Keratinocyte (primary cell): ENCODE measurements around the gene MIOX. TPM values are rescaled to one million over a fixed set of nuclear protein-coding genes. Genes with fewer than 3 reads are reported as not detected.

ENCODE experiments used
- DNase-seq: peaks from one replicate; pipeline ENCODE4 v3.0.0-alpha.2; 2011; ENCODE audit warnings: low read depth, missing footprints, low spot score
- FAIRE-seq: peaks from 2 replicates; lab custom pipeline; 2011; peaks lifted over from hg19 to GRCh38; lab: Jason Lieb, UNC
- H2AFZ ChIP-seq: 2 replicates; pipeline ENCODE4 v1.6.0; 2012; ENCODE audit warnings: low read length, control low read depth, inconsistent platforms; ENCODE audit not compliant: control insufficient read depth
- H3K27ac ChIP-seq: 2 replicates; pipeline ENCODE4 v1.5.1; 2011; ENCODE audit warnings: low read length; ENCODE audit not compliant: control insufficient read depth, insufficient read depth
- H3K27me3 ChIP-seq: 3 replicates; pipeline ENCODE4 v1.6.0; 2011; ENCODE audit warnings: low read length; ENCODE audit not compliant: control insufficient read depth, insufficient read depth; ENCODE audit errors: extremely low read depth
- H3K36me3 ChIP-seq, 2 experiments: 2 replicates in 1 of 2; 3 replicates in 1 of 2; pipeline ENCODE4 v1.5.1; 2011; ENCODE audit warnings: low read length in 2 of 2, mild to moderate bottlenecking in 1 of 2; ENCODE audit not compliant: control insufficient read depth in 2 of 2, insufficient read depth in 2 of 2; ENCODE audit errors: extremely low read depth in 1 of 2
- H3K4me1 ChIP-seq: 3 replicates; pipeline ENCODE4 v1.5.1; 2011; ENCODE audit warnings: low read length; ENCODE audit not compliant: control insufficient read depth, insufficient read depth; ENCODE audit errors: extremely low read depth
- H3K4me2 ChIP-seq: 3 replicates; pipeline ENCODE4 v1.6.0; 2011; ENCODE audit warnings: low read depth, low read length; ENCODE audit not compliant: control insufficient read depth, insufficient read depth; ENCODE audit errors: extremely low read depth
- H3K4me3 ChIP-seq, 3 experiments: fragments of 200-600 bp in 1 of 3; sonication (generic) in 1 of 3; 2 replicates in 2 of 3; 3 replicates in 1 of 3; pipeline ENCODE4 v1.5.1; 2011 to 2016; ENCODE audit warnings: low read length in 3 of 3, mild to moderate bottlenecking in 3 of 3, control low read depth in 2 of 3, inconsistent platforms in 1 of 3, low read depth in 1 of 3, mixed read lengths in 1 of 3, mixed run types in 1 of 3, moderate library complexity in 1 of 3; ENCODE audit not compliant: control insufficient read depth in 2 of 3, insufficient read depth in 2 of 3; ENCODE audit errors: extremely low read depth in 1 of 3
- H3K79me2 ChIP-seq: 2 replicates; pipeline ENCODE4 v1.6.0; 2012; ENCODE audit warnings: low read length; ENCODE audit not compliant: control insufficient read depth, insufficient read depth
- H3K9ac ChIP-seq: 3 replicates; pipeline ENCODE4 v1.6.0; 2011; ENCODE audit warnings: low read length; ENCODE audit not compliant: control insufficient read depth, insufficient read depth; ENCODE audit errors: extremely low read depth
- H3K9me1 ChIP-seq: 3 replicates; pipeline ENCODE4 v1.6.0; 2011; ENCODE audit warnings: low read length; ENCODE audit not compliant: control insufficient read depth, insufficient read depth; ENCODE audit errors: extremely low read depth
- H3K9me3 ChIP-seq: 2 replicates; pipeline ENCODE4 v1.5.1; 2012; ENCODE audit warnings: low read depth, low read length; ENCODE audit not compliant: control insufficient read depth
- H4K20me1 ChIP-seq: 3 replicates; pipeline ENCODE4 v1.6.0; 2011; ENCODE audit warnings: low read length; ENCODE audit not compliant: control insufficient read depth, insufficient read depth; ENCODE audit errors: extremely low read depth
- EZH2 ChIP-seq: IDR thresholded peaks from one replicate; pipeline ENCODE4 v1.6.1; 2012; ENCODE audit warnings: inconsistent platforms, mild to moderate bottlenecking, low read length, moderate library complexity
- dilution Hi-C: fragments of 300-500 bp; cut with MboI; formaldehyde crosslinking; loops from one replicate; pipeline ENCODE4 v1.7.0; 2020; ENCODE audit warnings: low sequenced_read_pairs; ENCODE audit not compliant: extremely low pct_ligation_motif_present
- polyA plus RNA-seq, 5 experiments: library from polyadenylated mRNA; depleted of rRNA in 3 of 5; stranded (reverse) in 3 of 5; stranded (forward) in 1 of 5; unstranded in 1 of 5; fragments of >200 nt; gene quantifications; 1 replicate in 1 of 5; 2 replicates in 3 of 5; 3 replicates in 1 of 5; pipeline versions ENCODE4 v1.2.1 to v1.2.3, GENCODE V29; 2011 to 2012; ENCODE audit warnings: missing spikeins in 2 of 5, low read depth in 1 of 5, low replicate concordance in 1 of 5
- TF ChIP-seq, protein P1 (sequence below), 3 experiments: IDR thresholded peaks in 1 of 3; conservative IDR thresholded peaks in 1 of 3; optimal IDR thresholded peaks in 1 of 3; 2 replicates in 2 of 3; 3 replicates in 1 of 3; pipeline versions ENCODE3 to v1.5.1; 2011; ENCODE audit warnings: low read length in 3 of 3, mild to moderate bottlenecking in 3 of 3, moderate library complexity in 2 of 3, control low read depth in 1 of 3, inconsistent platforms in 1 of 3; ENCODE audit not compliant: insufficient read depth in 2 of 3; ENCODE audit errors: extremely low read depth in 1 of 3

Gene MIOX
- polyA plus RNA-seq, 1 donor (not counting 4 experiments of a cell fraction or from before 2014, with no cell fraction given), result not detected

DNA sequence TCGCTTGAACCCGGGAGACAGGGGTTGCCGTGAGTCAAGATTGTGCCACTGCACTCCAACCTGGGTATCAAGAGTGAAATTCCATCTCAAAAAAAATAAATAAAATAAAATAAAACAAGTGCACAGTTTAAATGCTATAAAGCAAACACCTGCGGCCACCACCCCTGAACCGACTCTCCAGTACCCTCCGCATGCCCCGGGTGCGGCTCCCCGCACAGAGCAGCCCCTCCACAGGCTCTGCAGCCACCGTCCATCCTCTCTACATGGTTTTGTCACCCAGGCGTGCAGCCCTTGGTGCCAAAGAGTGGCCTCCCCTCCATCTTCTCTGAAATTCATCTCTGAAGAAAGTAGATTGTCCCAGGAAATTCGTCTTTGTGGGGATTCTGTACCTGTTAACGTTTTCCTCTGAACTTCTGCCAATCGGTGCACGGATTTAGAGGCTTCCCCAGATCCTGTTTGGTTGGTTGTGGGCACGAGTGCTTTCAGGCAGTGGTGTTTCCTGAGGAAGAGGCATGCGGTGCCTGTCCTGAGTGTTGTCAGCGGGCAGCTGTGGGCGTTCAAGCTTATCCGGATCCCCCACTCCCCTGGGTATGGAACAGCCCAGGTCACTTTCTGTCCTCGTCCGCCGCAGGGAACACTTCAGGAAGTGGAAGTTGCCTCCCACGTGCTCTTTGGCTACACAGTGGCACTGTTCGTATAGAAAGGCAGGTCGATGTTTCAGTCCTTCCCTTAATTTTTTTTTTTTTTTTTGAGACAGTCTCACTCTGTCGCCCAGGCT lies 4.1 kb downstream of the MIOX start:
- FAIRE-seq (no peak), DNase-seq (no peak)
- Histone ChIP-seq H3K4me2 (no peak overlapping the region), H3K9me3 (no peaks in the 10 kb centered on the region), H2AFZ (no peak overlapping the region), H3K9me1 (no peaks in the 10 kb centered on the region), H3K9ac (no peak overlapping the region), H3K27me3 (peaks cover 8% of the 10 kb centered on the region), H3K79me2 (no peaks in the 10 kb centered on the region), H3K4me1 (no peaks in the 10 kb centered on the region), H4K20me1 (peaks cover under 1% of the 10 kb centered on the region), H3K4me3 (no peak overlapping the region), H3K27ac (no peak overlapping the region), H3K36me3 (no peaks in the 10 kb centered on the region)
- dilution Hi-C loops, result no loop called here
- no peak for TF ChIP-seq EZH2
- TF ChIP-seq, protein P1, sequence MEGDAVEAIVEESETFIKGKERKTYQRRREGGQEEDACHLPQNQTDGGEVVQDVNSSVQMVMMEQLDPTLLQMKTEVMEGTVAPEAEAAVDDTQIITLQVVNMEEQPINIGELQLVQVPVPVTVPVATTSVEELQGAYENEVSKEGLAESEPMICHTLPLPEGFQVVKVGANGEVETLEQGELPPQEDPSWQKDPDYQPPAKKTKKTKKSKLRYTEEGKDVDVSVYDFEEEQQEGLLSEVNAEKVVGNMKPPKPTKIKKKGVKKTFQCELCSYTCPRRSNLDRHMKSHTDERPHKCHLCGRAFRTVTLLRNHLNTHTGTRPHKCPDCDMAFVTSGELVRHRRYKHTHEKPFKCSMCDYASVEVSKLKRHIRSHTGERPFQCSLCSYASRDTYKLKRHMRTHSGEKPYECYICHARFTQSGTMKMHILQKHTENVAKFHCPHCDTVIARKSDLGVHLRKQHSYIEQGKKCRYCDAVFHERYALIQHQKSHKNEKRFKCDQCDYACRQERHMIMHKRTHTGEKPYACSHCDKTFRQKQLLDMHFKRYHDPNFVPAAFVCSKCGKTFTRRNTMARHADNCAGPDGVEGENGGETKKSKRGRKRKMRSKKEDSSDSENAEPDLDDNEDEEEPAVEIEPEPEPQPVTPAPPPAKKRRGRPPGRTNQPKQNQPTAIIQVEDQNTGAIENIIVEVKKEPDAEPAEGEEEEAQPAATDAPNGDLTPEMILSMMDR (optimal IDR thresholded peaks at IDR 0.05 in 1 of 3, IDR thresholded peaks at IDR 0.05 in 1 of 3, conservative IDR thresholded peaks at IDR 0.05 in 1 of 3; ENCODE audit: extremely low read depth in 1 of 3, insufficient read depth in 2 of 3, low read length in 3 of 3), result no peak

- Histone ChIP-seq H3K9me1 (no peaks in the 10 kb centered on the region), H3K9me3 (no peaks in the 10 kb centered on the region), H2AFZ (no peak overlapping the region), H4K20me1 (no peaks in the 10 kb centered on the region), H3K27ac (no peak overlapping the region), H3K4me1 (peaks cover 5% of the 10 kb centered on the region), H3K9ac (no peak overlapping the region), H3K79me2 (no peaks in the 10 kb centered on the region), H3K36me3 (no peaks in the 10 kb centered on the region), H3K27me3 (no peaks in the 10 kb centered on the region), H3K4me2 (no peak overlapping the region), H3K4me3 (no peak overlapping the region)
- FAIRE-seq, result no peak
- no peak for DNase-seq
- dilution Hi-C loops, result no loop called here
- no peak for TF ChIP-seq EZH2
- TF ChIP-seq, protein P1 (optimal IDR thresholded peaks at IDR 0.05 in 1 of 3, IDR thresholded peaks at IDR 0.05 in 1 of 3, conservative IDR thresholded peaks at IDR 0.05 in 1 of 3; ENCODE audit: extremely low read depth in 1 of 3, insufficient read depth in 2 of 3, low read length in 3 of 3), result no peak
Observed at GRCh38 chr22:50497093-50497492, 10.4 kb downstream of the MIOX start.
